ENCODE results near the gene ALK.

- TF ChIP-seq EZH2 (IDR thresholded peaks at IDR 0.05; ENCODE audit: borderline replicate concordance, low read depth, low read length, poor library complexity, severe bottlenecking) = no peak
- TF ChIP-seq, protein P1, sequence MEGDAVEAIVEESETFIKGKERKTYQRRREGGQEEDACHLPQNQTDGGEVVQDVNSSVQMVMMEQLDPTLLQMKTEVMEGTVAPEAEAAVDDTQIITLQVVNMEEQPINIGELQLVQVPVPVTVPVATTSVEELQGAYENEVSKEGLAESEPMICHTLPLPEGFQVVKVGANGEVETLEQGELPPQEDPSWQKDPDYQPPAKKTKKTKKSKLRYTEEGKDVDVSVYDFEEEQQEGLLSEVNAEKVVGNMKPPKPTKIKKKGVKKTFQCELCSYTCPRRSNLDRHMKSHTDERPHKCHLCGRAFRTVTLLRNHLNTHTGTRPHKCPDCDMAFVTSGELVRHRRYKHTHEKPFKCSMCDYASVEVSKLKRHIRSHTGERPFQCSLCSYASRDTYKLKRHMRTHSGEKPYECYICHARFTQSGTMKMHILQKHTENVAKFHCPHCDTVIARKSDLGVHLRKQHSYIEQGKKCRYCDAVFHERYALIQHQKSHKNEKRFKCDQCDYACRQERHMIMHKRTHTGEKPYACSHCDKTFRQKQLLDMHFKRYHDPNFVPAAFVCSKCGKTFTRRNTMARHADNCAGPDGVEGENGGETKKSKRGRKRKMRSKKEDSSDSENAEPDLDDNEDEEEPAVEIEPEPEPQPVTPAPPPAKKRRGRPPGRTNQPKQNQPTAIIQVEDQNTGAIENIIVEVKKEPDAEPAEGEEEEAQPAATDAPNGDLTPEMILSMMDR (conservative IDR thresholded peaks at IDR 0.05; ENCODE audit: low read depth, low read length) = no peak
Observed at GRCh38 chr2:29165362-29166241, 755.8 kb downstream of the ALK start.

Data from A673 (cell line).